Sigmoid colon (tissue), 7 donors: ENCODE data around the gene INPP1. TPM values are rescaled to one million over a fixed set of nuclear protein-coding genes. Genes with fewer than 3 reads are reported as not detected.
A peak's percentile ranks its signal among the peaks of the same experiment; 100 is the strongest.
"Not testable (repeated sequence)": the region's sequence is repeated elsewhere in the genome, so short reads cannot be mapped to it uniquely, and the experiment has no call there.

ENCODE experiments used
- DNase-seq: peaks from one replicate; pipeline ENCODE4 v3.0.0-alpha.2; 2019
- H3K27ac ChIP-seq, 4 donors: fragments of 200-600 bp; sonication (generic); one replicate each; pipeline ENCODE4 v1.5.1; 2016 to 2019; ENCODE audit warnings: mild to moderate bottlenecking in 1 of 4
- H3K27me3 ChIP-seq, 3 donors: fragments of 200-600 bp; sonication (generic); one replicate each; pipeline ENCODE4 v1.5.1; 2019; ENCODE audit warnings: mild to moderate bottlenecking in 1 of 3
- H3K36me3 ChIP-seq, 4 donors: fragments of 200-600 bp; sonication (generic); one replicate each; pipeline ENCODE4 v1.5.1; 2016 to 2019
- H3K4me1 ChIP-seq, 4 donors: fragments of 200-600 bp; sonication (generic); one replicate each; pipeline ENCODE4 v1.5.1; 2017 to 2019
- H3K4me3 ChIP-seq, 4 donors: fragments of 200-600 bp; sonication (generic); one replicate each; pipeline ENCODE4 v1.5.1; 2017 to 2019; ENCODE audit warnings: mild to moderate bottlenecking in 2 of 4, moderate library complexity in 1 of 4
- H3K9me3 ChIP-seq, 4 donors: fragments of 200-600 bp in 3 of 4; sonication (generic) in 3 of 4; one replicate each; pipeline versions ENCODE4 v1.5.1 to v1.6.1; 2013 to 2019
- CTCF ChIP-seq, 4 experiments: fragments of 450-650 bp in 3 of 4; fragments of 200-600 bp in 1 of 4; IDR thresholded peaks; one replicate each; pipeline ENCODE4 v1.5.1; 2016 to 2019; ENCODE audit warnings: antibody characterized with exemption in 4 of 4, mild to moderate bottlenecking in 3 of 4, moderate library complexity in 2 of 4
- EP300 ChIP-seq, 4 donors: sonication (generic); formaldehyde crosslinking; IDR thresholded peaks; one replicate each; pipeline ENCODE4 v1.6.1; 2017; ENCODE audit warnings: antibody characterized with exemption in 4 of 4
- POLR2A ChIP-seq, 2 donors: fragments of 450-650 bp; IDR thresholded peaks; one replicate each; pipeline ENCODE4 v1.6.1; 2016; ENCODE audit warnings: antibody characterized with exemption in 2 of 2, mild to moderate bottlenecking in 2 of 2, moderate library complexity in 2 of 2
- POLR2AphosphoS5 ChIP-seq, 4 donors: sonication (generic); formaldehyde crosslinking; IDR thresholded peaks; one replicate each; pipeline ENCODE4 v1.6.1; 2017; ENCODE audit warnings: antibody characterized with exemption in 4 of 4
- WGBS, 2 donors: extraction: QIAGEN DNeasy Blood & Tissue Kit; methylation state at CpG; one replicate each; pipeline ENCODE4 v1.1.7; 2013; 5-methylcytosine and 5-hydroxymethylcytosine counted together
- intact Hi-C: fragments of 100-400 bp; cut with DNase I; formaldehyde crosslinking; loops from one replicate; pipeline ENCODE4 v1.15.1; 2023
- polyA plus RNA-seq, 3 donors: library from polyadenylated mRNA; stranded (reverse); fragments of 200-250 nt; gene quantifications; one replicate each; pipeline ENCODE4 v1.2.3, GENCODE V29; 2013
- total RNA-seq, 4 donors: library from RNA; depleted of rRNA; stranded (reverse); fragments of >200 nt; gene quantifications; one replicate each; pipeline ENCODE4 v1.1.0, GENCODE V29; 2016
- donor health status: healthy with polysubstance abuse.
- donor health status: Bipolar disorder and iron deficiency.
- donor health status: healthy.

Gene INPP1
- total and polyA plus RNA-seq, 7 donors = 12.5 to 46.2 (median 19.9) TPM

GRCh38 chr2:190355968-190356644 lies 12.7 kb downstream of the INPP1 start:
- H3K4me3 ChIP-seq = no peak overlapping the region
- peak overlapping the region; percentile 17 to 44 (median 39) for H3K27ac ChIP-seq
- WGBS, 2 donors = 17 to 64% methylated on average over 6 of the region's 6 CpGs
- no peaks in the 10 kb centered on the region for H3K27me3 ChIP-seq
- intact Hi-C loops = loop anchor here (5.0 kb wide), 1 partner anchor 39 kb away; the partner anchor contains the start of gene HIBCH
- no peak for DNase-seq
- H3K4me1 ChIP-seq = peaks cover 0 to 63% (median 43%) of the 10 kb centered on the region in 4 donors
- TF ChIP-seq EP300 (IDR thresholded peaks at IDR 0.05) = no peak
- no peak for TF ChIP-seq CTCF (IDR thresholded peaks at IDR 0.05)
- TF ChIP-seq POLR2AphosphoS5 (IDR thresholded peaks at IDR 0.05) = no peak
- no peaks in the 10 kb centered on the region for H3K9me3 ChIP-seq
- H3K36me3 ChIP-seq = peaks cover 0 to 4% (median 0%) of the 10 kb centered on the region in 4 donors

- H3K9me3 ChIP-seq = no peaks in the 10 kb centered on the region
- WGBS, 2 donors = 38 to 79% methylated on average over 2 of the region's 2 CpGs
- peak overlapping the region in 1 of 4 donors; percentile 75 for H3K27ac ChIP-seq
- H3K4me1 ChIP-seq = peaks cover 0 to 59% (median 43%) of the 10 kb centered on the region in 4 donors
- TF ChIP-seq CTCF (IDR thresholded peaks at IDR 0.05) (no peak), POLR2A (IDR thresholded peaks at IDR 0.05) (no peak), POLR2AphosphoS5 (IDR thresholded peaks at IDR 0.05) (no peak), EP300 (IDR thresholded peaks at IDR 0.05) (no peak)
- no peaks in the 10 kb centered on the region for H3K27me3 ChIP-seq
- intact Hi-C loops = loop anchor here (5.0 kb wide), 1 partner anchor 40 kb away; the partner anchor contains the start of gene HIBCH
- H3K36me3 ChIP-seq = peaks cover 0 to 10% (median 0%) of the 10 kb centered on the region in 4 donors
- H3K4me3 ChIP-seq = no peak overlapping the region
- no peak for DNase-seq
Observed at GRCh38 chr2:190357600-190357999, 14.2 kb downstream of the INPP1 start.

DNA sequence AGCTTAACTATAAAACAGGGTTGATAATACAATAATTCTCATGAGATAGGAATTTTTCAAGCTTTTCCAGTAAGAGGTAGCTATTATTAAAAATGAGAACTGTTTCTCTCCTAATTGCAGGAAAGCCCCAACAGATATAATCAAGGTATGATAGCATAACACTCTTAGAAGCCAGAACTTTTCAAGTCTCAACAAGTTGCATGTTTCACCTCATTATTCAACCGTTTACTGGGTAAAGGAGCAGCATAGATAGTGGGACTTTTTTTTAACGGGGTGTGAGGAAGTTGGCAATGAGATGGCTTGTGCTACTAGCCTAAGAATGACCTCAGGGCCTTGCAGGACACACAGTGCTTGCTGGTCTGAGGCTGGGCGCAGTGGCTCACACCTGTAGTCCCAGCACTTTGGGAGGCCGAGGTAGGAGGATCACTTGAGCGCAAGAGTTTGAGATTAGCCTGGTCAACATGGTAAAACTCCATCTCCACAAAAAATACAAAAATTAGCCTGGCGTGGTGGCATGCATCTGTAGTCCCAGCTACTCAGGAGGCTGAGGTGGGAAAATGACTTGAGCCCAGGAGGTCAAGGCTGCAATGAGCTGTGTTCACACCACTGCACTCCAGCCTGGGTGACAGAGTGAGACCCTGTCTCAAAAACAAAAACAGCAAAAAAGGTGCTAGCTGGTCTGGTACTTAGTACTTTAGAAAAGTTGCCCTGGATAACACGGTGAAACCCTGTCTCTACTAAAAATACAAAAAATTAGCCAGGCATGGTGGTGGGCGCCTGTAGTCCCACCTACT lies 15.5 kb downstream of the INPP1 start:
- not testable (repeated sequence) for DNase-seq, H3K4me3 ChIP-seq, H3K27me3 ChIP-seq, H3K9me3 ChIP-seq
- peaks cover 0 to 49% (median 39%) of the 10 kb centered on the region in 4 donors for H3K4me1 ChIP-seq
- H3K36me3 ChIP-seq = peaks cover 0 to 19% (median 2%) of the 10 kb centered on the region in 4 donors
- intact Hi-C loops = loop anchor here (5.0 kb wide), 1 partner anchor 42 kb away; the partner anchor contains the start of gene HIBCH
- peak overlapping the region; percentile 68 to 80 (median 74) for H3K27ac ChIP-seq
- WGBS, 2 donors = 91% methylated on average over 8 of the region's 8 CpGs

- H3K4me1 ChIP-seq = peaks cover 0 to 49% (median 39%) of the 10 kb centered on the region in 4 donors
- no peaks in the 10 kb centered on the region for H3K27me3 ChIP-seq
- no peaks in the 10 kb centered on the region for H3K9me3 ChIP-seq
- H3K4me3 ChIP-seq = peak overlapping the region in 2 of 4 donors; percentile 33 to 42
- TF ChIP-seq CTCF (IDR thresholded peaks at IDR 0.05) (no peak), EP300 (IDR thresholded peaks at IDR 0.05) (no peak), POLR2AphosphoS5 (IDR thresholded peaks at IDR 0.05) (no peak), POLR2A (IDR thresholded peaks at IDR 0.05) (no peak)
- peak overlapping the region; percentile 68 to 80 (median 74) for H3K27ac ChIP-seq
- peaks cover 0 to 26% (median 2%) of the 10 kb centered on the region in 4 donors for H3K36me3 ChIP-seq
- intact Hi-C loops = no loop called here
- no peak for DNase-seq
Observed at GRCh38 chr2:190360561-190360960, 17.2 kb downstream of the INPP1 start.

GRCh38 chr2:190360965-190361364 lies 17.6 kb downstream of the INPP1 start:
- Histone ChIP-seq H3K4me3 (no peak overlapping the region), H3K36me3 (peaks cover 0 to 26% (median 2%) of the 10 kb centered on the region in 4 donors), H3K27ac (peak overlapping the region in 2 of 4 donors; percentile 68 to 80), H3K9me3 (no peaks in the 10 kb centered on the region), H3K27me3 (no peaks in the 10 kb centered on the region), H3K4me1 (peaks cover 0 to 48% (median 39%) of the 10 kb centered on the region in 4 donors)
- TF ChIP-seq EP300 (IDR thresholded peaks at IDR 0.05) (no peak), CTCF (IDR thresholded peaks at IDR 0.05) (no peak), POLR2AphosphoS5 (IDR thresholded peaks at IDR 0.05) (no peak), POLR2A (IDR thresholded peaks at IDR 0.05) (no peak)
- no peak for DNase-seq
- intact Hi-C loops = no loop called here
- WGBS, 2 donors = 91 to 96% methylated on average over 3 of the region's 3 CpGs
